ENCODE results near the gene NT5C. TPM values are rescaled to one million over a fixed set of nuclear protein-coding genes. Genes with fewer than 3 reads are reported as not detected.
"Not testable (repeated sequence)": the region's sequence is repeated elsewhere in the genome, so short reads cannot be mapped to it uniquely, and the experiment has no call there.

NT5C gene
- total RNA-seq, 1 experiment from 2014 or later = 116 TPM

DNA sequence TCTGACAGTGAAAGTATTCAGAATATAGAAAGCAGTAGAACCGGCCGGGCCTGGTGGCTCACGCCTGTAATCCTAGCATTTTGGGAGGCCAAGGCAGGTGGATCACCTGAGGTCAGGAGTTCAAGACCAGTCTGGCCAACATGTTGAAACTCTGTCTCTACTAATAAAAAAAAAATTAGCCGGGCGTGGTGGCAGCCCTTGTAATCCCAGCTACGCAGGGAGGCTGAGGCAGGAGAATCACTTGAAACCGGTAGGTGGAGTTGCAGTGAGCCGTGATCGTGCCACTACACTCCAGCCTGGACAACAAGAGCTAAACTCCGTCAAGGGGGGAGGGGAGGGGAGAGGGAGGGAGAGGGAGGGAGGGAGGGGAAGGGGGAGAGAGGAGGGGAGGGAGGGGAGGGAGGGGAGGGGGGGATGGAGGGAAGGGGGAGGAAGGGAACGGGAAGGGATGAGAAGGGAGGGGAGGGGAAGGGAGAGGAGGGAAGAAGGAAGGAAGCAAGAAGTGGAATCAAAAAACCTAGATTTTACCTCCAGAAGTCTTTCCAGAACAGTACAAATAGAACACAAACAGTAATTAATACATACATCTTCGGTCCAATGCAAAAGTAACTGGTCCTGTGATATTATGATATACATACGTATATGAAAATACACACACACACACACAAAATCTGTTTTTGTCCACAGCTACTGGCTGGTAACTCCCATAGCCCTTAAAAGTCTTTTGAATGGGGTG lies 10.9 kb upstream of the NT5C start:
- Histone ChIP-seq H3K79me2 (ENCODE audit: low read length) (peaks cover 72% of the 10 kb centered on the region), H3K4me3 (ENCODE audit: low read length) (no peak overlapping the region), H3K4me1 (ENCODE audit: insufficient read depth, low read length) (no peaks in the 10 kb centered on the region), H3K9ac (ENCODE audit: low read length) (no peak overlapping the region), H4K20me1 (ENCODE audit: low read length) (peaks cover 19% of the 10 kb centered on the region), H3K27me3 (ENCODE audit: low read length) (no peaks in the 10 kb centered on the region), H3K36me3 (ENCODE audit: low read depth, low read length) (peaks cover 88% of the 10 kb centered on the region), H3K9me3 (ENCODE audit: low read length) (no peaks in the 10 kb centered on the region), H3F3A (ENCODE audit: low read length, unreplicated experiment) (peaks cover 25% of the 10 kb centered on the region), H2AFZ (ENCODE audit: low read length) (no peak overlapping the region), H3K27ac (ENCODE audit: low read length) (no peak overlapping the region), H3K4me2 (ENCODE audit: low read length) (no peak overlapping the region), H3K9me2 (replicated peaks; ENCODE audit: low read length) (no peaks in the 10 kb centered on the region)
- no peak for DNase-seq
- no peak for ATAC-seq
- BruUV-seq (replicated peaks) = no TSS peak
- ChIA-PET POLR2A (ENCODE audit: unreplicated experiment) (interaction anchor here (0.7 kb wide), 1 partner anchor 8 kb away, joined by 5 read pairs; no protein-coding TSS in a partner anchor), CTCF (no interaction called here)
- intact Hi-C loops (cut with micrococcal nuclease) = no loop called here
- TF ChIP-seq, protein P1, sequence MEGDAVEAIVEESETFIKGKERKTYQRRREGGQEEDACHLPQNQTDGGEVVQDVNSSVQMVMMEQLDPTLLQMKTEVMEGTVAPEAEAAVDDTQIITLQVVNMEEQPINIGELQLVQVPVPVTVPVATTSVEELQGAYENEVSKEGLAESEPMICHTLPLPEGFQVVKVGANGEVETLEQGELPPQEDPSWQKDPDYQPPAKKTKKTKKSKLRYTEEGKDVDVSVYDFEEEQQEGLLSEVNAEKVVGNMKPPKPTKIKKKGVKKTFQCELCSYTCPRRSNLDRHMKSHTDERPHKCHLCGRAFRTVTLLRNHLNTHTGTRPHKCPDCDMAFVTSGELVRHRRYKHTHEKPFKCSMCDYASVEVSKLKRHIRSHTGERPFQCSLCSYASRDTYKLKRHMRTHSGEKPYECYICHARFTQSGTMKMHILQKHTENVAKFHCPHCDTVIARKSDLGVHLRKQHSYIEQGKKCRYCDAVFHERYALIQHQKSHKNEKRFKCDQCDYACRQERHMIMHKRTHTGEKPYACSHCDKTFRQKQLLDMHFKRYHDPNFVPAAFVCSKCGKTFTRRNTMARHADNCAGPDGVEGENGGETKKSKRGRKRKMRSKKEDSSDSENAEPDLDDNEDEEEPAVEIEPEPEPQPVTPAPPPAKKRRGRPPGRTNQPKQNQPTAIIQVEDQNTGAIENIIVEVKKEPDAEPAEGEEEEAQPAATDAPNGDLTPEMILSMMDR (conservative IDR thresholded peaks at IDR 0.05; ENCODE audit: low read depth, low read length) = no peak
- no peak for TF ChIP-seq EZH2phosphoT487 (IDR thresholded peaks at IDR 0.05; ENCODE audit: borderline replicate concordance, low read length)
- no peak for TF ChIP-seq EZH2 (IDR thresholded peaks at IDR 0.05; ENCODE audit: low read length, unreplicated experiment)

DNA sequence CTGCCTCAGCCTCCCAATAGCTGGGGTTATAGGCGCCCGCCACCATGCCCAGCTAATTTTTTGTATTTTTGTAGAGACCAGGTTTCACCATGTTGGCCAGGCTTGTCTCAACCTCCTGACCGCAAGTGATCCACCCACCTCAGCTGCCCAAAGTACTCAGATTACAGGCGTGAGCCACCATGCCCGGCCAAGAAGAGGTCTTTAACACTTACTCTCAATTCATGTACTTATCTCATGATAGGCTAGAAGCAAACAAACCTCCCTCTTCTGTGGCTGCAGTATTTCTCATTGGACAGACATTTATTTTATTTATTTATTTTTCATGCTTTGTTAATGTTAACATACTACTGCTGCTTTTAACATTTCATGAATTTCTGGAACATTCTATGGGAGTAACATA lies 7.0 kb upstream of the NT5C start:
- ChIA-PET CTCF (no interaction called here), POLR2A (ENCODE audit: unreplicated experiment) (no interaction called here)
- no peak for ATAC-seq
- Histone ChIP-seq H3K4me3 (ENCODE audit: low read length) (no peak overlapping the region), H3K4me1 (ENCODE audit: insufficient read depth, low read length) (peaks cover 6% of the 10 kb centered on the region), H3K9ac (ENCODE audit: low read length) (no peak overlapping the region), H3K4me2 (ENCODE audit: low read length) (no peak overlapping the region), H3F3A (ENCODE audit: low read length, unreplicated experiment) (peaks cover 52% of the 10 kb centered on the region), H3K79me2 (ENCODE audit: low read length) (peaks cover 36% of the 10 kb centered on the region), H3K36me3 (ENCODE audit: low read depth, low read length) (peaks cover 61% of the 10 kb centered on the region), H3K27me3 (ENCODE audit: low read length) (no peaks in the 10 kb centered on the region), H3K27ac (ENCODE audit: low read length) (no peak overlapping the region), H3K9me2 (replicated peaks; ENCODE audit: low read length) (no peaks in the 10 kb centered on the region), H4K20me1 (ENCODE audit: low read length) (no peaks in the 10 kb centered on the region), H2AFZ (ENCODE audit: low read length) (no peak overlapping the region), H3K9me3 (ENCODE audit: low read length) (no peaks in the 10 kb centered on the region)
- no peak for TF ChIP-seq EZH2phosphoT487 (IDR thresholded peaks at IDR 0.05; ENCODE audit: borderline replicate concordance, low read length)
- no peak for TF ChIP-seq EZH2 (IDR thresholded peaks at IDR 0.05; ENCODE audit: low read length, unreplicated experiment)
- TF ChIP-seq, protein P1 (conservative IDR thresholded peaks at IDR 0.05; ENCODE audit: low read depth, low read length) = no peak
- intact Hi-C loops (cut with micrococcal nuclease) = no loop called here
- no peak for DNase-seq
- no TSS peak for BruUV-seq (replicated peaks)

DNA sequence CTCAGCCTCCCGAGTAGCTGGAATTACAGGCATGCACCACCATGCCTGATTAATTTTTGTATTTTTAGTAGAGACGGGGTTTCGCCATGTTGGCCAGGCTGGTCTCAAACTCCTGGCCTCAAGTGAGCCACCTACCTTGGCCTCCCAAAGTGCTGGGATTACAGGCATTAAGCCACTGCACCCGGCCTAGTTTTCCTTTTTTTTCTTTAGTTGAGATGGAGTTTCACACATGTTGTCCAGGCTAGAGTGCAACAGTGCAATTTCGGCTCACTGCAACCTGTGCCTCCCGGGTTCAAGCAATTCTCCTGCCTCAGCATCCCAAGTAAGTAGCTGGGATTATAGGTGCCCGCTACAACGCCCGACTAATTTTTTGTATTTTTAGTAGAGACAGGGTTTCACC lies 6.2 kb upstream of the NT5C start:
- H3K4me2 ChIP-seq (ENCODE audit: low read length); H3K27ac ChIP-seq (ENCODE audit: low read length); H4K20me1 ChIP-seq (ENCODE audit: low read length); POLR2A ChIA-PET (ENCODE audit: unreplicated experiment); DNase-seq; CTCF ChIA-PET; H3K9ac ChIP-seq (ENCODE audit: low read length); BruUV-seq (replicated peaks); ATAC-seq; H3K4me3 ChIP-seq (ENCODE audit: low read length); intact Hi-C loops (cut with micrococcal nuclease); H3K9me2 ChIP-seq (replicated peaks; ENCODE audit: low read length); H3K9me3 ChIP-seq (ENCODE audit: low read length); H3K27me3 ChIP-seq (ENCODE audit: low read length); H2AFZ ChIP-seq (ENCODE audit: low read length): not testable (repeated sequence)
- peaks cover 52% of the 10 kb centered on the region for H3F3A ChIP-seq (ENCODE audit: low read length, unreplicated experiment)
- H3K79me2 ChIP-seq (ENCODE audit: low read length) = peaks cover 32% of the 10 kb centered on the region
- peaks cover 56% of the 10 kb centered on the region for H3K36me3 ChIP-seq (ENCODE audit: low read depth, low read length)
- peaks cover 11% of the 10 kb centered on the region for H3K4me1 ChIP-seq (ENCODE audit: insufficient read depth, low read length)

All from PC-3 (cell line).